WERI-Rb-1 (cell line): ENCODE results near the gene HCFC1.

ENCODE experiments used
- DNase-seq: peaks from one replicate; pipeline ENCODE4 v3.0.0-alpha.2; 2020
- H3K27ac ChIP-seq: fragments of 250-450 bp; sonication (Bioruptor Pico); 2 replicates; pipeline ENCODE4 v1.5.1; 2020; ENCODE audit warnings: mild to moderate bottlenecking, moderate library complexity
- H3K27me3 ChIP-seq: fragments of 250-450 bp; sonication (Bioruptor Pico); 2 replicates; pipeline ENCODE4 v1.5.1; 2021; ENCODE audit warnings: mild to moderate bottlenecking, low read depth, moderate library complexity; ENCODE audit not compliant: insufficient read depth, severe bottlenecking
- H3K36me3 ChIP-seq: fragments of 250-450 bp; sonication (Bioruptor Pico); 2 replicates; pipeline ENCODE4 v1.5.1; 2020; ENCODE audit warnings: mild to moderate bottlenecking, moderate library complexity
- H3K4me3 ChIP-seq: 2 replicates; pipeline ENCODE4 v1.5.1; 2011; ENCODE audit warnings: low read depth, mild to moderate bottlenecking, control low read depth, low read length
- H3K9me3 ChIP-seq: fragments of 250-450 bp; sonication (Bioruptor Pico); 2 replicates; pipeline ENCODE4 v1.5.1; 2021; ENCODE audit warnings: mild to moderate bottlenecking, moderate library complexity; ENCODE audit not compliant: severe bottlenecking
- TF ChIP-seq, protein P1 (sequence below): IDR thresholded peaks from 2 replicates; pipeline ENCODE4 v1.5.1; 2011; ENCODE audit warnings: low read depth, mild to moderate bottlenecking, control low read depth, inconsistent platforms, low read length

HCFC1 gene

DNA sequence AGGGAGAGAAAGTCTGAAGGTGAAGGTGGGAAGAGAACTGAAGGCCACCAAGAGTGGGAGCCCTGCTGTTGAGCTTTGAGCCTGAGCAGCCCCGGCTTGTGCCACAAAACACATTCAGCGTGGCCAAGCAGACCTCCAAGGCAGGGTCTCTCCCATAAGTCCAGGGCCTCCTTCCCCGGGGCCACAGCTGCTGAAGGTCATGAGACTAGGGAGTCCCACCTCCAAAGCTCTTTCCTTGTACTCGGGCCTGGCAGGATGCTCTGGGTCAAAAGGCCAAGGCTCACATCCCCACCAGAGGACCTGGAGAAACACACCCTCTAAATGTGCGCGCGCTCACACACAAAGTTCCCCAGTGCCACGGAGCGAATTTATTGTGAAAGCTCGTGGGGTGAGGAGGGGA lies 42.0 kb downstream of the HCFC1 start:
- Histone ChIP-seq H3K27me3 (peaks cover 6% of the 10 kb centered on the region), H3K9me3 (no peaks in the 10 kb centered on the region), H3K4me3 (no peak overlapping the region), H3K36me3 (peaks cover 47% of the 10 kb centered on the region), H3K27ac (peak overlapping the region; percentile 35)
- DNase-seq, result no peak
- TF ChIP-seq, protein P1, sequence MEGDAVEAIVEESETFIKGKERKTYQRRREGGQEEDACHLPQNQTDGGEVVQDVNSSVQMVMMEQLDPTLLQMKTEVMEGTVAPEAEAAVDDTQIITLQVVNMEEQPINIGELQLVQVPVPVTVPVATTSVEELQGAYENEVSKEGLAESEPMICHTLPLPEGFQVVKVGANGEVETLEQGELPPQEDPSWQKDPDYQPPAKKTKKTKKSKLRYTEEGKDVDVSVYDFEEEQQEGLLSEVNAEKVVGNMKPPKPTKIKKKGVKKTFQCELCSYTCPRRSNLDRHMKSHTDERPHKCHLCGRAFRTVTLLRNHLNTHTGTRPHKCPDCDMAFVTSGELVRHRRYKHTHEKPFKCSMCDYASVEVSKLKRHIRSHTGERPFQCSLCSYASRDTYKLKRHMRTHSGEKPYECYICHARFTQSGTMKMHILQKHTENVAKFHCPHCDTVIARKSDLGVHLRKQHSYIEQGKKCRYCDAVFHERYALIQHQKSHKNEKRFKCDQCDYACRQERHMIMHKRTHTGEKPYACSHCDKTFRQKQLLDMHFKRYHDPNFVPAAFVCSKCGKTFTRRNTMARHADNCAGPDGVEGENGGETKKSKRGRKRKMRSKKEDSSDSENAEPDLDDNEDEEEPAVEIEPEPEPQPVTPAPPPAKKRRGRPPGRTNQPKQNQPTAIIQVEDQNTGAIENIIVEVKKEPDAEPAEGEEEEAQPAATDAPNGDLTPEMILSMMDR, result no peak

DNA sequence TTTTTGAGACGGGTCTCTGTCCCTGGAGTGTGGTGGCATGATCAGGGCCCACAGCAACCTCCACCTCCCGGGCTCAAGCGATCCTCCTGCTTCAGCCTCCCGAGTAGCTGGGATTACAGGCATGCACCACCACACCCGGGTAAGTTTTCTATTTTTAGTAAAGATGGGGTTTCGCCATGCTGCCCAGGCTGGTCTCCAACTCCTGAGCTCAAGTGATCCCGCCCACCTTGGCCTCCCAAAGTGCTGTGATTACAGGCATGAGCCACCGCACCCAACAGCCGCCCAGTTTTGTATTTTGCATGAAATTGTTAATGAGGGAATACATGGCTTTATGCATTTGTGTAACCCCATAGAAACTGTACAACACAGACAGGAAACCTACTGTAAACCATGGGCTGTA lies 42.8 kb downstream of the HCFC1 start:
- no peaks in the 10 kb centered on the region for H3K9me3 ChIP-seq
- no peak for DNase-seq
- TF ChIP-seq, protein P1, result no peak
- H3K4me3 ChIP-seq, result no peak overlapping the region; the same call in 1 of the 2 replicates
- peak overlapping the region; percentile 35 for H3K27ac ChIP-seq
- H3K36me3 ChIP-seq, result peaks cover 47% of the 10 kb centered on the region
- peaks cover 2% of the 10 kb centered on the region for H3K27me3 ChIP-seq

DNA sequence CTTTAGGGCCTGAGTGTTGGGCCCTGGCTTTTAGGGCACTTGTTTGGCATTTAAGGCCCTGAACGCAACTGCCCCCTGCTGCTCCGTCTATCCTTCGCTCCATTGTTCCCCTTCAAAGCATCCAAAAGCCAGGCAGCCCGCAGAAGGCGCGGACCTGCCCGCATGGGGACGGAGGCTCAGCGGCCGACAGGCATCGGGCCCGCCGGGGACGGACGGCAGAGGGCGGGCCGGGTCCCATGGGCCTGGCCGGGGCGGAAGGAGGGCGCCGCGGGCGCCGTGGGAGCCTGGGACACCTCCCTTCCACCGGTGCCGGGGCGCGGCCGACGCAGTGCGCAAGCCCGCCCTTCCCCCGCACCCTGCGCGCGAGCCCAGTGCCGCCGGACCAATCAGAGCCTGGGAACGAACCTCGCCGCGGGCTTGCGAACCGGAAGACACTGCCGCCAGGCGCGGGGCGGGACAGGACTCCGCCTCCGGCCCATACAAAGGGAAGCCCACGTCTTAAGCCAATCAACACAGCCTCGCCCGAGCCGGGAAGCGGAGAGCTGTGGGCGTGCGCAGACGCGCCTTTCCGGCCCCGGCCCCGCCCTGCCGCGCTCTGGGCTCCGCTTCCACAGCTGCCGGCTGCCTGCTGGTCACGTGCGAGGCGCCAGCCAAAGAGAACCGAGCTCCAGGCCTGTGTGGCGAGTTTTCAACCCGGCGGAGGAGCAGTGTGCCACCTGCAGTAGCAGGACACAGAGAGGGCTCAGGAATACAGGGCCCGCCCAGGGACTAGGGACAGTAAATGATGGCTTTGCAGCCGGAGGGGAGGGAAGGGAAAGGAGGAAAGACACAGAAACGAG lies 43.5 kb downstream of the HCFC1 start:
- Histone ChIP-seq H3K27ac (peak overlapping the region; percentile 96), H3K36me3 (peaks cover 43% of the 10 kb centered on the region), H3K4me3 (peak overlapping the region; percentile 57), H3K9me3 (no peaks in the 10 kb centered on the region), H3K27me3 (no peaks in the 10 kb centered on the region)
- TF ChIP-seq, protein P1, result peak; percentile 17
- DNase-seq, result peak; percentile 98

DNA sequence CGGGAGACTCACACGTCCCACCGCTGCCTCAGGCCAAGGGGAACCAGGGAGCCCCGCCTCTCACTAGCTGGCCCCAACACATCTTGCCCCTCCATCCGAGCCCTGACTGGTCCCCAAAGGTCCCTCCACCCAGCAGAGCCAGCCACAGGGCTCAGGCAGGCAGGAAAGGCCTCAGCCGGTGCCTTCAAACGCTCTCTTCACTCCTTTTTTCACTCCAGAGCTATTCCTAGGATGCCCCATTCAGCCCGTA lies 44.0 kb downstream of the HCFC1 start:
- peaks cover 38% of the 10 kb centered on the region for H3K36me3 ChIP-seq
- H3K4me3 ChIP-seq, result peak overlapping the region; percentile 57
- peak overlapping the region; percentile 96 for H3K27ac ChIP-seq
- no peaks in the 10 kb centered on the region for H3K9me3 ChIP-seq
- TF ChIP-seq, protein P1, result no peak
- DNase-seq, result no peak
- no peaks in the 10 kb centered on the region for H3K27me3 ChIP-seq

DNA sequence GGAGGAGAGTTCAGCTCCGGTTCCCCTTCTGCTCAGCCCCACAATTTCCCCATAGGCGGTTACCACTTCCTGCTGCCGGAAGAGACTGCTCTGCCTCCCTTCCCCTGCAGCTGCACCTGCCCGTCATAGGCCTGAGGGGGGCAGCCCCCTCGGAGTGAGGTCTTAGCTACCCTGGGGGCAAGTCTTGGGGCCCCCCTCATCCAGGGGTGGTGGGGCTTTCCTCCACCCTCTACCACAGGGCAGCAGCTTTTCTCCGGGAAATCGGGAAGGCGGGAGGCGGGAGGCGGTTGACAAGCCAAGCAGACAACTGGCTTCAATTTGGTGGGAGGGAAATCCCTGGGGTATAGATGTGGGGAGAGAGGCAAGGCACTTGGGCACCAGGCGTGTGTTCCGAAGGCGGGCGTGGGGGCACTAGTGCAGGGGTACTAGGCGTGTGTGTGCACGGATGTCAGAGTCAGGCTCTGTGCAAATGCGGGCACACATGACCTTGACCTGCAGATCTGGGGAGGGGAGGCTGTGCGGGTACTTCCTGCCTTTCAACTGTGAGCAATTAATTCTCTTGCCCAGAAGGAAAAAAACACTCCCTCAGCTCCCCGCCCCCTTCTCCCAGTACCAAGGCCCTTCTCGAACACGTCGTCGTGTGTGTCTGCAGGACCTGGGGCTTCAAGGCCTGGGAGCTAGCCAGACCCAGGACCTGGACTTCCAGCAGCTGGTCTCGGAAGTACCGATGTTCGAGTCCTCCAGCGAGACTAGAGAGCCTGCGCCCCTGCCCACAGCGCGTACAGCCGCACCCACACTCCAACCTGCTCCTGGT lies 44.6 kb downstream of the HCFC1 start:
- TF ChIP-seq, protein P1, result no peak
- H3K36me3 ChIP-seq, result peaks cover 32% of the 10 kb centered on the region
- H3K9me3 ChIP-seq, result no peaks in the 10 kb centered on the region
- H3K27me3 ChIP-seq, result no peaks in the 10 kb centered on the region
- DNase-seq, result peak; percentile 55
- H3K27ac ChIP-seq, result peak overlapping the region; percentile 96
- H3K4me3 ChIP-seq, result peak overlapping the region; percentile 57
